Activated T-cell treated with anti-CD3 and anti-CD28 coated beads, Interleukin-2, amount 50 U/mL, for 4 hours (primary cell): Measurements from ENCODE around the gene CYLD. TPM values are rescaled to one million over a fixed set of nuclear protein-coding genes. Genes with fewer than 3 reads are reported as not detected.
A peak's percentile ranks its signal among the peaks of the same experiment; 100 is the strongest.

Source experiments
- ATAC-seq, 2 donors: fragments of 200-7000 bp; cut with Tn5 transposase; one replicate each; pipeline ENCODE4 v1.10.0; 2021
- DNase-seq: peaks from one replicate; pipeline ENCODE4 v3.0.0-alpha.2; 2020
- H3K27me3 Mint-ChIP-seq: one replicate; pipeline ENCODE4 v1.8.0; 2021; ENCODE audit warnings: low read depth, mixed read lengths
- H3K36me3 Mint-ChIP-seq: one replicate; pipeline ENCODE4 v1.8.0; 2022; ENCODE audit warnings: mixed read lengths; ENCODE audit not compliant: insufficient read depth
- H3K4me1 Mint-ChIP-seq: one replicate; pipeline ENCODE4 v1.8.0; 2021; ENCODE audit warnings: low read depth, mixed read lengths
- H3K4me3 Mint-ChIP-seq: one replicate; pipeline ENCODE4 v1.8.0; 2021; ENCODE audit warnings: mild to moderate bottlenecking, moderate library complexity, mixed read lengths
- H3K9me3 Mint-ChIP-seq: one replicate; pipeline ENCODE4 v1.8.0; 2021; ENCODE audit warnings: mixed read lengths
- total RNA-seq, 3 donors: library from RNA; stranded (reverse); gene quantifications; one replicate each; pipeline ENCODE4 v1.2.1, GENCODE V29; 2021

The CYLD gene
- total RNA-seq, 3 donors from 2014 or later: 84.5 to 133 (median 88.4) TPM

- H3K27me3 Mint-ChIP-seq: peaks cover 3% of the 10 kb centered on the region
- DNase-seq (no peak), ATAC-seq (no peak)
- H3K9me3 Mint-ChIP-seq: no peaks in the 10 kb centered on the region
- H3K4me1 Mint-ChIP-seq: peaks cover 19% of the 10 kb centered on the region
- H3K36me3 Mint-ChIP-seq: no peaks in the 10 kb centered on the region
- no peak overlapping the region for H3K4me3 Mint-ChIP-seq
Measured at GRCh38 chr16:50839356-50839755, 97.5 kb downstream of the CYLD start.

GRCh38 chr16:50839920-50840729 is 98.2 kb downstream of the CYLD start:
- DNase-seq (no peak), ATAC-seq (no peak)
- Mint-ChIP-seq H3K36me3 (no peaks in the 10 kb centered on the region), H3K4me3 (no peak overlapping the region), H3K4me1 (peaks cover 19% of the 10 kb centered on the region), H3K9me3 (no peaks in the 10 kb centered on the region), H3K27me3 (peaks cover 3% of the 10 kb centered on the region)

- Mint-ChIP-seq H3K9me3 (no peaks in the 10 kb centered on the region), H3K4me1 (peaks cover 19% of the 10 kb centered on the region), H3K27me3 (peaks cover 3% of the 10 kb centered on the region), H3K36me3 (no peaks in the 10 kb centered on the region), H3K4me3 (peak overlapping the region; percentile 71)
- DNase-seq (peak; percentile 24), ATAC-seq (peak; percentile 77 to 83)
Measured at GRCh38 chr16:50841081-50841886, 99.4 kb downstream of the CYLD start.

- Mint-ChIP-seq H3K4me3 (peak overlapping the region; percentile 71), H3K4me1 (peaks cover 19% of the 10 kb centered on the region), H3K27me3 (peaks cover 3% of the 10 kb centered on the region), H3K9me3 (no peaks in the 10 kb centered on the region), H3K36me3 (no peaks in the 10 kb centered on the region)
- no peak for DNase-seq
- no peak for ATAC-seq
Measured at GRCh38 chr16:50842013-50842505, 100.2 kb downstream of the CYLD start.

- Mint-ChIP-seq H3K4me1 (peaks cover 19% of the 10 kb centered on the region), H3K27me3 (peaks cover 5% of the 10 kb centered on the region), H3K4me3 (no peak overlapping the region), H3K9me3 (no peaks in the 10 kb centered on the region), H3K36me3 (no peaks in the 10 kb centered on the region)
- DNase-seq (no peak), ATAC-seq (peak; percentile 54 to 67)
Measured at GRCh38 chr16:50842589-50842988, 100.7 kb downstream of the CYLD start.

GRCh38 chr16:50844840-50845239 is 103.0 kb downstream of the CYLD start:
- no peak overlapping the region for H3K4me3 Mint-ChIP-seq
- H3K36me3 Mint-ChIP-seq: no peaks in the 10 kb centered on the region
- no peak for ATAC-seq
- H3K4me1 Mint-ChIP-seq: peaks cover 16% of the 10 kb centered on the region
- peaks cover 3% of the 10 kb centered on the region for H3K27me3 Mint-ChIP-seq
- H3K9me3 Mint-ChIP-seq: no peaks in the 10 kb centered on the region
- DNase-seq: no peak

- Mint-ChIP-seq H3K36me3 (no peaks in the 10 kb centered on the region), H3K4me3 (no peak overlapping the region), H3K27me3 (peaks cover 2% of the 10 kb centered on the region), H3K9me3 (no peaks in the 10 kb centered on the region), H3K4me1 (peaks cover 15% of the 10 kb centered on the region)
- ATAC-seq (no peak), DNase-seq (no peak)
Measured at GRCh38 chr16:50845296-50845695, 103.4 kb downstream of the CYLD start.

- ATAC-seq: no peak
- Mint-ChIP-seq H3K9me3 (no peaks in the 10 kb centered on the region), H3K4me1 (peaks cover 4% of the 10 kb centered on the region), H3K27me3 (peaks cover 7% of the 10 kb centered on the region), H3K4me3 (no peak overlapping the region), H3K36me3 (no peaks in the 10 kb centered on the region)
- no peak for DNase-seq
Measured at GRCh38 chr16:50846511-50846910, 104.6 kb downstream of the CYLD start.

GRCh38 chr16:50847166-50847565 is 105.3 kb downstream of the CYLD start:
- H3K27me3 Mint-ChIP-seq: peaks cover 11% of the 10 kb centered on the region
- DNase-seq (no peak), ATAC-seq (no peak)
- H3K4me1 Mint-ChIP-seq: peaks cover 2% of the 10 kb centered on the region
- H3K9me3 Mint-ChIP-seq: no peaks in the 10 kb centered on the region
- no peak overlapping the region for H3K4me3 Mint-ChIP-seq
- no peaks in the 10 kb centered on the region for H3K36me3 Mint-ChIP-seq

- Mint-ChIP-seq H3K4me3 (no peak overlapping the region), H3K4me1 (no peaks in the 10 kb centered on the region), H3K36me3 (no peaks in the 10 kb centered on the region), H3K27me3 (peaks cover 16% of the 10 kb centered on the region), H3K9me3 (no peaks in the 10 kb centered on the region)
- ATAC-seq: no peak
- DNase-seq: no peak
Measured at GRCh38 chr16:50848755-50849514, 107.0 kb downstream of the CYLD start.

Other genes with a start within 250 kb of the CYLD start
- 1 to 10 TPM; 1.2 to 2.8 (median 1.6) TPM for gene NKD1, start 193.7 kb upstream of the CYLD start, total RNA-seq
- gene SNX20, start 60.8 kb upstream of the CYLD start, total RNA-seq: 10 to 100 TPM; 16.3 to 25.7 (median 16.6) TPM
- gene NOD2, start 48.5 kb upstream of the CYLD start, total RNA-seq: 1 to 10 TPM; 2.9 to 6.2 (median 3.9) TPM